Neural crest cell (in vitro differentiated cells): ENCODE measurements around the gene ANKS1A. TPM values are rescaled to one million over a fixed set of nuclear protein-coding genes. Genes with fewer than 3 reads are reported as not detected.

Source experiments
- DNase-seq: peaks from one replicate; pipeline ENCODE4 v3.0.0; 2021; ENCODE audit warnings: low read depth, mixed read lengths, low spot score
- H3K27ac Mint-ChIP-seq: one replicate; pipeline ENCODE4 v1.8.0; 2021; ENCODE audit warnings: mild to moderate bottlenecking, mixed read lengths; ENCODE audit not compliant: unreplicated experiment
- H3K27me3 Mint-ChIP-seq: 2 replicates; pipeline ENCODE4 v1.8.0; 2021; ENCODE audit warnings: low read depth, mild to moderate bottlenecking, mixed read lengths
- H3K36me3 Mint-ChIP-seq: 2 replicates; pipeline ENCODE4 v1.8.0; 2021; ENCODE audit warnings: low read depth, mild to moderate bottlenecking, mixed read lengths
- H3K4me1 Mint-ChIP-seq: 2 replicates; pipeline ENCODE4 v1.8.0; 2021; ENCODE audit warnings: mixed read lengths
- H3K4me3 Mint-ChIP-seq: one replicate; pipeline ENCODE4 v1.8.0; 2021; ENCODE audit warnings: mild to moderate bottlenecking, mixed read lengths
- H3K9me3 Mint-ChIP-seq: 2 replicates; pipeline ENCODE4 v1.8.0; 2021; ENCODE audit warnings: mixed read lengths
- CTCF ChIP-seq: fragments of 200-600 bp; sonication (generic); conservative IDR thresholded peaks from 2 replicates; pipeline ENCODE4 v1.5.0; 2021; ENCODE audit warnings: antibody characterized with exemption, mild to moderate bottlenecking
- total RNA-seq: library from RNA; stranded (reverse); gene quantifications from 2 replicates; pipeline ENCODE4 v1.2.1, GENCODE V29; 2021

Gene ANKS1A
- total RNA-seq, 1 donor from 2014 or later: 33.2 TPM

DNA sequence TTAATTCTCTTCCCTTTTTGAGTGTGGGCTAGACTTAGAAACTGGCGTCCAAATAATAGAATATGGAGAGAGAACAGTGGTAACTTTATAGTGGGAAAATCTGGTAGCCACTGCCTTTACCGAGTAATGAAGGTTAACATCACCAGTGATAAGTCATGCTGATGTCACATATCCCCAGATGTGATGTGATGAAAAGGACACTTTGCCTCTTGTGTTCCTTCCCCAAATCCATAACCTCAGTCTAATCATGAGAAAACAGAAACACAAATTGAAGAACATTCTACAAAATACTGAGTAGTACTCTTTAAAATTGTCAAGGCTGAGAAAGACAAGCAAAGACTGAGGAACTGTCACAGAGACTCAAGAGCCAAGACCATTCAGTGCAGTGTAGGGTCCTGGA lies 17.8 kb downstream of the ANKS1A start:
- Mint-ChIP-seq H3K4me1 (peaks cover 4% of the 10 kb centered on the region), H3K27ac (no peak overlapping the region), H3K4me3 (no peak overlapping the region), H3K9me3 (no peaks in the 10 kb centered on the region), H3K27me3 (no peaks in the 10 kb centered on the region), H3K36me3 (no peaks in the 10 kb centered on the region)
- no peak for TF ChIP-seq CTCF
- no peak for DNase-seq

DNA sequence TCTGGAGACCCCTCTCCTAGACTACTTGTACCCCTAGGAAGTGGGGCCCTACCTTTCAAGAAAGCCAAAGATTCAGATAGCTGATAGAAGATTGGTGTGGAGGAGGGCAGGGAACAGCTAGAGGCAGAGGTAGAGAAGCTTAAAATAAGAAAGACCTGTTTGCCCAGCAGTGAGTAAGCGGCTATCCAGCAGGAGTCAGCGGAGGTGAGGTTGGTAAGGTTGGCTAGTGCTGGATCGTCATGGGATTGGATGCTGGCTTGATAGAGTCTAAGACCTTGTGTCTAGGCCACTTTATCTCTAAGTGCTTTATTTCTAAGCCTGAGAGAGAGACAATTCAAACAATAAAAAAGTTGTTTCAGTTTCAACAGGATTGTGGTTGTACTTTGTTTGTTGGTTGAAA lies 19.1 kb downstream of the ANKS1A start:
- no peak for TF ChIP-seq CTCF
- no peak for DNase-seq
- H3K4me3 Mint-ChIP-seq: no peak overlapping the region
- H3K27ac Mint-ChIP-seq: no peak overlapping the region
- no peaks in the 10 kb centered on the region for H3K9me3 Mint-ChIP-seq
- H3K4me1 Mint-ChIP-seq: peaks cover 4% of the 10 kb centered on the region
- H3K27me3 Mint-ChIP-seq: no peaks in the 10 kb centered on the region
- H3K36me3 Mint-ChIP-seq: no peaks in the 10 kb centered on the region

DNA sequence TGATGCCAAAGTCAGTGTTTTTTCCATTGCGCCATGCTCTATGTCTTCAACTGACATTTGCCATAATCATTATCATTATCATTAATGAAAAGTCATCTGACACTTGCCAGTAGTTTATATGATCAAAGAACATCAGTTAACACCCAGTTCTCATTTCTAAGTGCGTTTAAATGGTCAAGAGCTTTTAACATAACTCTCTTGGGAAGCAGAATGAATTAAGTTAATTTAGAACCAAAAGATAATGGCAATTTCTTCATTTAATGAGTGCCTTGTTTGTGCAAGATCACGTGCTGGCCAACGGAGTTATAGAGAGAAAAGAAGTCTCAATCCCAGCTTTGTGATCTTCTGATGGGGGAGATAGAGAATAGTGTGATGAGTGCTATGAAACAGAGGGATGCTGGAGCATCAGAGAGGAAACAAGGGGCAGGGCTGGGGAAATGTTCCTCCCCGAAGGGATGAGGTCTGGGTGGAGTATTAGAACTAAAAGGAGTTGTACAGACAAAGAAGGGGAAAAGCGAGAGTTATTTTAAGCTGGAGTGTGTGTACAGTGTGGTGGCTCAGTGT lies 20.3 kb downstream of the ANKS1A start:
- H3K9me3 Mint-ChIP-seq: no peaks in the 10 kb centered on the region
- no peaks in the 10 kb centered on the region for H3K27me3 Mint-ChIP-seq
- H3K27ac Mint-ChIP-seq: no peak overlapping the region
- H3K4me1 Mint-ChIP-seq: peaks cover 4% of the 10 kb centered on the region
- no peak for TF ChIP-seq CTCF
- no peak for DNase-seq
- no peak overlapping the region for H3K4me3 Mint-ChIP-seq
- no peaks in the 10 kb centered on the region for H3K36me3 Mint-ChIP-seq

DNA sequence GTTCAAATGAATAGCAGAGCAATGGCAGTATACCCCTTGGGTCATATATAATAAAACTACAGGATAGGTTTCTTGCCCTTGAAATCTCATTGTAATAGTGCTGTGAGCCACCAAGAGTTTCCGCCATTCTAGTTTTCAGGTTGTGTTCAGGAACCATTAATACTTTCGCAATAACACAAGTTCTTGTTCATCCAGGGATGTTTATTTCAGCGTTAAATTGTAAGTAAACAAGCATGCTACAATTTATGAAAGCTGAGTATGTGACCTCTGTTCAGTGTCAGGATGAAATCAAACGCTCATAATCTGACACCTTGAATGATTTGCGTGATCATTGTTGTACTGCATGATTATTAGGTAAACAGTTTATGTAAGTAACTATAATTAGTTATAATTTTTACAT lies 22.8 kb downstream of the ANKS1A start:
- Mint-ChIP-seq H3K4me1 (peaks cover 4% of the 10 kb centered on the region), H3K36me3 (no peaks in the 10 kb centered on the region), H3K9me3 (no peaks in the 10 kb centered on the region), H3K4me3 (no peak overlapping the region), H3K27me3 (no peaks in the 10 kb centered on the region), H3K27ac (no peak overlapping the region)
- no peak for DNase-seq
- no peak for TF ChIP-seq CTCF

DNA sequence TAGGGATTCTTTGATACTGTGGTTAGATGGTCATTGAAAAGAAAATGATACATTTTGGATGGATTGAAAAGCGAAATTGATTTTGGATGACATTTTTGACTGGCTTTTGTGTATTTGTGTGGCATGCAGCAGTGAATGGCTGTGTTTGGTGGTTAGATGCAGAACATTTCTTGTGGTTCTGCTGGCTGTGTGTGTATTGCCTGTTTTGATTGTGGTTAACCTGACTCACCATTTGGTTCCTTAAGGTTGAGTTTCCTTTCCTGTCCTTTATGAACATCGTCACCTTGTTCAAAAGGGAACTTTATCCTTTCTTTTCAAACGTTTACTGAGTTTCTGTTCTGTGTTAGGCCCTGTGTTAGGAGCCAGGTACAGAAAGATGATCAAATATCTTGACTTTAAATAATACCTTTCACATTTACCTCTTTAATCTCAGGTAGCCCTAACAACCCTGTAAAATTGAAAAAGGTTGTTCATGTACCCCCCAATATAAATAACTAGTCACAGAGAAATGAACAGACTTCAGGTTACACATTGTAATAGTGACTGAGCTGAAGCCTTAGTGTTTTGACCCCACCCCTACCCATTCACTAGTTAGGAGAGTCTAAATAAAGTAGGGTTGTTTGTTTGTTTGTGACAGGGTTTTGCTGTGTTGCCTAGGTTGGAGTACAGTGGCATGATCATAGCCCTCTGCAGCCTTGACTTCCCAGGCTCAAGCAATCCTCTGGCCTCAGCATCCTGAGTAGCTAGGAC lies 23.8 kb downstream of the ANKS1A start:
- Mint-ChIP-seq H3K9me3 (no peaks in the 10 kb centered on the region), H3K27me3 (no peaks in the 10 kb centered on the region), H3K4me3 (no peak overlapping the region), H3K36me3 (no peaks in the 10 kb centered on the region), H3K27ac (no peak overlapping the region), H3K4me1 (peaks cover 4% of the 10 kb centered on the region)
- no peak for DNase-seq
- TF ChIP-seq CTCF: no peak
